K562 (cell line): ENCODE data around the gene OLFML2B. TPM values are rescaled to one million over a fixed set of nuclear protein-coding genes. Genes with fewer than 3 reads are reported as not detected.

Experiments
- ATAC-seq: fragments of 200-7000 bp; cut with Tn5 transposase; 3 replicates; pipeline ENCODE4 v1.9.1; 2020; ENCODE audit warnings: moderate library complexity
- BruUV-seq: library from RNA; stranded (reverse); fragments of 400-500 nt; replicated peaks from 2 replicates; lab custom pipeline; 2021; lab: Mats Ljungman, UMichigan
- CTCF ChIA-PET: fragments of 300-600 bp; formaldehyde crosslinking; extraction: SDS; loops from one replicate; lab custom pipeline; 2021; ENCODE audit warnings: low intra/inter-chr PET ratio; lab: Yijun Ruan, JAX
- POLR2A ChIA-PET: fragments of 300-600, 350-650 bp; sonication (Branson Sonifier 250); formaldehyde crosslinking; extraction: SDS; loops from one replicate; lab custom pipeline; 2021; ENCODE audit warnings: antibody characterized with exemption, inconsistent platforms; lab: Yijun Ruan, JAX
- DNase-seq, 4 experiments: peaks; one replicate each; pipeline versions ENCODE4 v3.0.0 to v3.0.0-alpha.2; 2011 to 2018; ENCODE audit warnings: low spot score in 3 of 4, mixed read lengths in 3 of 4; ENCODE audit errors: extremely low read depth in 1 of 4
- FAIRE-seq: peaks from 2 replicates; lab custom pipeline; 2011; peaks lifted over from hg19 to GRCh38; lab: Jason Lieb, UNC
- H2AFZ ChIP-seq: 2 replicates; pipeline ENCODE4 v1.6.0; 2011; ENCODE audit warnings: low read depth, low read length, control low read depth, inconsistent platforms
- H3K27ac ChIP-seq: fragments of 200-600 bp; 3 replicates; pipeline ENCODE4 v1.8.0; 2011; ENCODE audit warnings: low read depth, mild to moderate bottlenecking, control low read depth, inconsistent platforms, low read length, moderate library complexity, mixed read lengths; ENCODE audit errors: extremely low read depth
- H3K27me3 ChIP-seq, 2 experiments: fragments of 300-600 bp in 1 of 2; 2 replicates in 1 of 2; 3 replicates in 1 of 2; pipeline versions ENCODE4 v1.6.0 to v1.8.0; 2011; ENCODE audit warnings: inconsistent platforms in 2 of 2, low read length in 2 of 2, mild to moderate bottlenecking in 1 of 2, mixed read lengths in 1 of 2, moderate library complexity in 1 of 2; ENCODE audit not compliant: control insufficient read depth in 2 of 2, insufficient read depth in 2 of 2
- H3K36me3 ChIP-seq: fragments of 300-600 bp; 3 replicates; pipeline ENCODE4 v1.8.0; 2011; ENCODE audit warnings: mild to moderate bottlenecking, low read length, inconsistent platforms; ENCODE audit not compliant: control insufficient read depth, insufficient read depth
- H3K4me1 ChIP-seq, 2 experiments: fragments of 200-600 bp in 1 of 2; replicated peaks in 1 of 2; 2 replicates in 1 of 2; 3 replicates in 1 of 2; pipeline versions ENCODE4 v1.5.1 to v1.8.0; 2011; ENCODE audit warnings: inconsistent platforms in 2 of 2, low read length in 2 of 2, mild to moderate bottlenecking in 1 of 2, mixed read lengths in 1 of 2, moderate library complexity in 1 of 2; ENCODE audit not compliant: control insufficient read depth in 2 of 2, insufficient read depth in 2 of 2
- H3K4me2 ChIP-seq: 2 replicates; pipeline ENCODE4 v1.6.1; 2011; ENCODE audit warnings: low read length, control low read depth, inconsistent platforms, mixed read lengths; ENCODE audit not compliant: insufficient read depth
- H3K4me3 ChIP-seq: fragments of 200-600 bp; sonication (generic), shearing (Covaris generic); 2 replicates; pipeline ENCODE4 v1.5.1; 2016; ENCODE audit warnings: control low read depth, inconsistent platforms
- H3K79me2 ChIP-seq: fragments of 200-600 bp; 3 replicates; pipeline ENCODE4 v1.8.0; 2011; ENCODE audit warnings: low read length, inconsistent platforms; ENCODE audit not compliant: control insufficient read depth, insufficient read depth
- H3K9ac ChIP-seq, 2 experiments: 2 replicates each; pipeline versions ENCODE4 v1.6.0 to v1.6.1; 2011; ENCODE audit warnings: low read depth in 2 of 2, low read length in 2 of 2, control low read depth in 1 of 2, inconsistent platforms in 1 of 2, mild to moderate bottlenecking in 1 of 2, mixed read lengths in 1 of 2; ENCODE audit not compliant: insufficient read depth in 1 of 2
- H3K9me1 ChIP-seq: one replicate; pipeline ENCODE4 v1.6.0; 2011; ENCODE audit warnings: inconsistent platforms, mild to moderate bottlenecking, low read length, moderate library complexity; ENCODE audit not compliant: control insufficient read depth, insufficient read depth
- H3K9me3 ChIP-seq: replicated peaks from 2 replicates; pipeline ENCODE4 v1.5.1; 2011; ENCODE audit warnings: low read depth, low read length, inconsistent platforms; ENCODE audit not compliant: control insufficient read depth, insufficient read depth
- H4K20me1 ChIP-seq: replicated peaks from 2 replicates; pipeline ENCODE4 v1.6.1; 2011; ENCODE audit warnings: low read length, inconsistent platforms, mixed read lengths; ENCODE audit not compliant: control insufficient read depth, insufficient read depth
- E2F6 ChIP-seq, 2 experiments: IDR thresholded peaks; 2 replicates each; pipeline ENCODE4 v1.6.1; 2011; ENCODE audit warnings: borderline replicate concordance in 1 of 2, control low read depth in 1 of 2, low read depth in 1 of 2, low read length in 1 of 2, mild to moderate bottlenecking in 1 of 2, mixed read lengths in 1 of 2, moderate library complexity in 1 of 2; ENCODE audit not compliant: insufficient read depth in 1 of 2, insufficient read length in 1 of 2, poor library complexity in 1 of 2, severe bottlenecking in 1 of 2; ENCODE audit errors: extremely low read depth in 1 of 2
- ELF4 ChIP-seq: fragments of 450-650 bp; formaldehyde crosslinking; IDR thresholded peaks from 2 replicates; pipeline ENCODE4 v1.4.0; 2022; ENCODE audit warnings: missing genetic modification characterization
- EP300 ChIP-seq: IDR thresholded peaks from 2 replicates; pipeline ENCODE4 v1.6.1; 2012; ENCODE audit warnings: low read length, improper control_type of control experiment
- HIVEP1 ChIP-seq: fragments of 250-450 bp; sonication (Bioruptor Pico); IDR thresholded peaks from 2 replicates; pipeline ENCODE4 v1.4.0; 2020; ENCODE audit warnings: mild to moderate bottlenecking
- HMG20B ChIP-seq: fragments of 250-450 bp; sonication (Bioruptor Pico); IDR thresholded peaks from 2 replicates; pipeline ENCODE4 v1.5.0; 2021; ENCODE audit warnings: mild to moderate bottlenecking
- MAFF ChIP-seq: IDR thresholded peaks from 2 replicates; pipeline ENCODE4 v1.6.1; 2012; ENCODE audit warnings: low read length, improper control_type of control experiment
- MNT ChIP-seq, 2 experiments: fragments of 450-650 bp; conservative IDR thresholded peaks; 2 replicates each; pipeline ENCODE4 v1.6.1; 2017; ENCODE audit warnings: mild to moderate bottlenecking in 2 of 2, moderate library complexity in 2 of 2
- PKNOX1 ChIP-seq: fragments of 450-650 bp; IDR thresholded peaks from 2 replicates; pipeline ENCODE4 v1.6.1; 2016
- TRIM24 ChIP-seq, 2 experiments: fragments of 450-650 bp; IDR thresholded peaks; 2 replicates each; pipeline ENCODE4 v1.6.1; 2016
- ZNF146 ChIP-seq: IDR thresholded peaks from one replicate; pipeline ENCODE4 v1.6.1; 2018; ENCODE audit warnings: missing compliant biosample characterization; ENCODE audit not compliant: unreplicated experiment
- ZNF609 ChIP-seq: sonication (generic); formaldehyde crosslinking; IDR thresholded peaks from 2 replicates; pipeline ENCODE4 v1.8.1; 2023; ENCODE audit warnings: missing genetic modification reagents, mild to moderate bottlenecking, borderline replicate concordance
- ZNF668 ChIP-seq: fragments of 250-450 bp; sonication (Bioruptor Pico); IDR thresholded peaks from 2 replicates; pipeline ENCODE4 v1.8.0; 2022; ENCODE audit warnings: mild to moderate bottlenecking, inconsistent platforms
- WGBS: fragments of 100-300 bp; shearing (Covaris generic); methylation state at CpG from one replicate; pipeline ENCODE4 v1.1.6; 2016; ENCODE audit warnings: low coverage, mixed read lengths; ENCODE audit not compliant: insufficient coverage; ENCODE audit errors: missing lambda C conversion rate; 5-methylcytosine and 5-hydroxymethylcytosine counted together
- in situ Hi-C: fragments of 300-500 bp; cut with MboI; formaldehyde crosslinking; loops from 4 replicates; pipeline ENCODE4 v1.15.0; 2018; ENCODE audit warnings: inconsistent platforms, mixed read lengths
- intact Hi-C: fragments of 100-400 bp; cut with micrococcal nuclease; formaldehyde crosslinking; loops from 2 replicates; pipeline ENCODE4 v1.14.2; 2022
- polyA plus RNA-seq, 8 experiments: library from polyadenylated mRNA; depleted of rRNA in 4 of 8; stranded (reverse) in 5 of 8; unstranded in 3 of 8; fragments of >200 nt; fragmentation: Nextera tagmentation in 2 of 8; fragmentation: Illumina TruSeq in 1 of 8; extraction: Ambion mirVana in 2 of 8; extraction: Trizol in 1 of 8; gene quantifications; 2 replicates each; pipeline versions ENCODE4 v1.2.1 to v1.2.3, GENCODE V29; 2011 to 2014; ENCODE audit warnings: inconsistent platforms in 1 of 8, missing spikeins in 1 of 8
- total RNA-seq, 7 experiments: library from RNA; depleted of rRNA in 6 of 7; stranded (reverse); fragments of >200 nt in 6 of 7; fragmentation: Illumina TruSeq in 2 of 7; extraction: Trizol in 2 of 7; gene quantifications; 2 replicates each; pipeline versions ENCODE4 v1.2.1 to v1.2.3, GENCODE V29; 2011 to 2021; ENCODE audit warnings: low replicate concordance in 1 of 7

OLFML2B gene
- total and polyA plus RNA-seq, 9 of the 15 experiments (the other 6 are each of a cell fraction or from before 2014, with no cell fraction given), result not detected

- Histone ChIP-seq H3K27ac (peak overlapping the region; percentile 18; the same call in 1 of the 3 replicates), H2AFZ (peak overlapping the region; percentile 3), H3K4me3 (no peak overlapping the region), H4K20me1 (no peaks in the 10 kb centered on the region), H3K4me2 (peak overlapping the region; percentile 56), H3K4me1 (peaks cover 4 to 21% of the 10 kb centered on the region in 2 experiments; a peak in 4 of 5 replicates), H3K79me2 (no peaks in the 10 kb centered on the region), H3K36me3 (peaks cover 5% of the 10 kb centered on the region; the same call in 2 of the 3 replicates), H3K9me1 (no peaks in the 10 kb centered on the region), H3K27me3 (no peaks in the 10 kb centered on the region), H3K9ac (peak overlapping the region in 1 of 2 experiments; percentile 14; a peak in 1 of 4 replicates), H3K9me3 (no peaks in the 10 kb centered on the region)
- ChIA-PET POLR2A (interaction anchor here (1.2 to 2.1 kb wide), 2 partner anchors 9 to 23 kb away, joined by 4 to 7 read pairs; no protein-coding TSS in a partner anchor), CTCF (no interaction called here)
- in situ Hi-C loops (no loop called here), intact Hi-C loops (loop anchor here (1.0 kb wide), 1 partner anchor 12 kb away; no protein-coding TSS in a partner anchor)
- FAIRE-seq (peak; percentile 85), DNase-seq (peak in 3 of 4 experiments; percentile 17 to 58 (median 56)), ATAC-seq (peak; percentile 87)
- BruUV-seq, result no TSS peak
- WGBS, result 23% methylated on average over 5 of the region's 5 CpGs
- TF ChIP-seq MNT (conservative IDR thresholded peaks at IDR 0.05) (0 out of 4 replicates have a peak, but pooled peaks of 1 of the 2 experiments have one; percentile 12), MAFF (peak; percentile 78; the same call in 1 of the 2 replicates), ZNF146 (CRISPR knock-in tag) (no peak), HIVEP1 (no peak), ZNF668 (CRISPR knock-in tag) (no peak), E2F6 (IDR thresholded peaks at IDR 0.05; ENCODE audit: borderline replicate concordance in 1 of 2, extremely low read depth in 1 of 2, insufficient read depth in 1 of 2, insufficient read length in 1 of 2, low read depth in 1 of 2, low read length in 1 of 2, poor library complexity in 1 of 2, severe bottlenecking in 1 of 2) (no peak), TRIM24 (IDR thresholded peaks at IDR 0.05) (peak in 1 of 2 experiments; percentile 8; a peak in 1 of 4 replicates), ZNF609 (CRISPR knock-in tag) (no peak), HMG20B (CRISPR knock-in tag) (no peak), ELF4 (peak; percentile 30; the same call in 1 of the 2 replicates), PKNOX1 (peak; percentile 54), EP300 (peak; percentile 60)
Observed at GRCh38 chr1:161953256-161953920, 70.3 kb downstream of the OLFML2B start.
